NCI-H2196 treated with DMSO at 0.1 percent for 48 hours (cell line): ENCODE results near the gene AGPAT3.

ENCODE experiments used
- DNase-seq: peaks from one replicate; lab custom pipeline; 2025; ENCODE audit not compliant: unreplicated experiment; lab: John Stamatoyannopoulos, UW

Gene AGPAT3

GRCh38 chr21:43988506-43989230 is 123.6 kb downstream of the AGPAT3 start:
- DNase-seq, result no peak

DNA sequence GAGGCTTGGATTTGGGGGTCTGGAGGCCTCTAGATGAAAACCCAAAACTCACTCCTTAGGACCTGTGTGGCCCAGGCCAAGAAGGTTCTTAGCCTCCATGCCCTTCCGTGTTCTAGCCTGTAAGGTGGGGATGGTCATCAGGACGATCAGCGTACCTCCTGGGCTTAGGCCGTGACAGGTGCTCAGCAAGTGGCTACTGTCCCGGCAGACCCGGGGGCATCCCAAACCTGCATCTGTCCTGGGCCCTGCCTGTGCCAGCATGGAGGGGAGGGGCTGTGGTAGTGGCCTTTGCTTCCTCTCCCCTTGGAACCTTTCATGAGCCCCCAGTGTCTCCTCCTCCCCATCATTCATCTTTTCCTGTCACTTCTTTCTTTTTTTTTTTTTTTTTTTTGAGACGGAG is 124.4 kb downstream of the AGPAT3 start:
- DNase-seq, result no peak

DNA sequence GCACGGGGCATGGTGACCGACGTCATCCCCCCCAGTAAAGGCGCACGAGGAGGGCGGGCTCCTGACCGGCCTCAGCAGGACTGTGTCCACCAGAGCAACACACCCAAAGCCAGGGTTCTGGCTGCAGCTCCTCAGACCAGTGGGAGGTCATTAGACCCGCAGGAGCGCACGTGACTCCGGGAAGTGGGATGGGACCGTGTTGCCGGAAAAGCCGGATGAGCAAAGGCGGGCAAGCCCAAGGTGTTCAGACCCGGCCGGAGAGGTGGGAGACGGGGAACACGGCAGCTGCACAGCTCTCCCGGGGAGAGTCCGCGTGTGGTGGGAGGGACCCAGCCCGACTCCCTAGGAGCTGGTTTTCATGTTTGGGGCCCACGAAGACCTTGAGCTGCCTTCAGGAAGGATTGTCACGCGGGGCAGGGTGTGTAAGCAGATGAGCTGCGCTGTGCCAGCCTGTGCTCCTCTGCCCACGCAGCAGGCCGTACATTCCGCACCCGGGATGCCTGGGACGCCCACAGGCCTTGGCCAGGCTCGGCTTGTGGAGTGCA is 126.5 kb downstream of the AGPAT3 start:
- DNase-seq, result no peak

GRCh38 chr21:43992121-43992520 is 127.1 kb downstream of the AGPAT3 start:
- DNase-seq, result no peak

DNA sequence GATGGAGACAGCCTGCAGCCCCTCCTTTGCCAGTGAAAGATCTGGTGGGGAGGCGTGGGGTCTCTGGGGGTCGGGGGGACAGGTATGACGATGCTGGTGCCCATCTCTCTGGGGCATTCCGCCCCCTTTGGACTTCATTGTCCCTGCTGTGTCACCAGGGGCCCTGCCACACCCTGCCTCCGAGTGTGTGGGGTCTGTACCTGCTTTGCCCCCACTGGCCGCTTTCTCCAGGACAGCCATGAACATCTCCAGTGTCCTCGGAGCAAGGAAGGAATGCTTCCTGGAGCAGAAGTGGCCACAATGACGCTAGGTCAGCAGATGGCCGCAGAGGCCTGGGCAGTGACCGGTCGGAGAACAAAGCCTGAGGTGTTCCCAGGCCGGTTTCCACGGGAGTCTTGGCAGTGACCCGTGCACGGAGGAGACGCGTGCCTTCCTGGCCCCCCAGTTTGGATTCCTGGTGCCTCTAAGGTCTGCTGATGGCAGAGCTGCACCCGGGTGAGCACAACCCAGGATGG is 128.5 kb downstream of the AGPAT3 start:
- no peak for DNase-seq

DNA sequence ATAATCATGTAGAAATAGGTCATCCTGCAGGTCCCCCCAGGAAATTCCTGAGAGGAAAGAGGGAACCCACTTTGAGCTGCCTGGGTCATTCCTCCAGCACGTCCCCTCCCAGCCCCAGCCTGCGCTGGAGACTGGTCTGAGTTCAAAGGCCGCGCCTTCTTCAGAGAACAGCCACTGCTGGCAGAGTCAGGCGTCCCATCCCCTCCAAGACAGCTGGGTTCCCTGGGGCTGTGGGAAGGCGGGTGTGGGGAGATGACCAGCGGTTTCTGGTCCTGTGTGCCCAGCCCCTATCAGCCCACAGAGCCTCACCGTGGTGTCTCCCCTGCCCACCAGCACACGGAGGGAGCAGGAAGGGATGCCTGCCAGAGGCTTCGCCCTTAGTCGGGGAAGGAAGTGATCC is 129.1 kb downstream of the AGPAT3 start:
- no peak for DNase-seq

GRCh38 chr21:43994646-43995045 is 129.6 kb downstream of the AGPAT3 start:
- DNase-seq, result no peak

DNA sequence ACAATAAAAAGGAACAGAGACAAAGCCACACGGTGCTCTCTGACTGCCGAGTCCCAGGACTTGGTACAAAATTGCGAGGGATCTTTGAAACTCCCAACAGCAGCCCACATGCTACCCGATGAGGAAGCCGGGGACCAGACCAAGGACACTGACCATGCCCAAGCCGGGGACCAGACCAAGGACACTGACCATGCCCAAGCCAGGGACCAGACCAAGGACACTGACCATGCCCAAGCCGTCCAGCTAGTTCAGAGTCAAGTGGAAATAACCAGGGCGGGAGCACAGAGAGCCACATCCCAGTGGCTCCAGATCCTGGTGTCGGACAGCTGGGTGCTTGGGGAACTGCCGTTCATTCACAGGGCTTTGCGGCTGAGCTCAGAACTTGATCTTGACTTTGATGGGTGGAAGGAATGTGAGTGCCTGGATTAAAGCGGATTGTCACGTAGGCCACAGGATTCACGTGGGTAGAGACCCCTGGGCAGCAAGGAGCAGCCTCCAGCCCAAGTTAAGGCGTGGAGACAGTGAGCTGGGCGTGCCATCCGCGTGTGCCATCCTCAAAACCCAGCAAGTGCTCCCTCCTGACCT is 130.6 kb downstream of the AGPAT3 start:
- DNase-seq, result no peak

GRCh38 chr21:43997766-43998742 is 133.0 kb downstream of the AGPAT3 start:
- no peak for DNase-seq

- DNase-seq, result no peak
Observed at GRCh38 chr21:44000360-44000759, 135.3 kb downstream of the AGPAT3 start.

DNA sequence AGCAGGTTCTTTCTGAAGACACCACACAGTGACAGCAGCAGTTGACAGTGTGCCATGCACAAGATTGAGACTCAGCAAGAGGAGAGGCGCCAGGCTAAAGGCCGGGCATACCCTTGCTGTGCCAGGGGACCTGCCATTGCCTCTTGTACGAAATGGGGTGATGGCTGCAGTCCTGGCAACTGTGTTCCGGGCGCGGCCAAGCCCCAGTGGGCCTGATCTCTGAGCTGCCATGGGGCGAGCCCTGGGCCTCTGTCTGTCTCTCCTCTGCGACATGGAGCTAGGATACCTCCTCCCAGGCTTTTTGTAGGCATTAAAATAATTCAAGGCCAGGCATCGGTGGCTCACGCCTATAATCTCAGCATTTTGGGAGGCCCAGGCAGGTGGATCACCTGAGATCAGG is 137.5 kb downstream of the AGPAT3 start:
- DNase-seq, result no peak

- no peak for DNase-seq
Observed at GRCh38 chr21:44003307-44003966, 138.4 kb downstream of the AGPAT3 start.

DNA sequence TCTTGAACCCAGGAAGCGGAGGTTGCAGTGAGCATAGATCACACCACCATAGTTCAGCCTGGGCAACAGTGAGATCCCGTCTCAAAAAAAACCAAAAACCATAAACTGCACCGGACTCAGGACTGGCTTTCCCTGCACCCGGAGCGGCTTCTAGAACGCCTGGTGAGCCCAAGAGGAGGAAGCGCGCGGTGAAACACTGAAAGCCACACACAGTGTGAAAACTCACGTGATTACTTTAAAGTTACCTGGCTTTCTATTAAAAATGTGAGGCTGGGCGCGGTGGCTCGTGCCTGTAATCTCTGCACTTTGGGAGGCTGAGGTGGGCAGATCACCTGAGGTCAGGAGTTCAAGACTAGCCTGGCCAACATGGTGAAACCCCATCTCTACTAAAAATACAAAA is 140.0 kb downstream of the AGPAT3 start:
- DNase-seq, result no peak

- DNase-seq, result no peak
Observed at GRCh38 chr21:44005593-44005992, 140.6 kb downstream of the AGPAT3 start.

GRCh38 chr21:44006017-44006619 is 141.1 kb downstream of the AGPAT3 start:
- no peak for DNase-seq

DNA sequence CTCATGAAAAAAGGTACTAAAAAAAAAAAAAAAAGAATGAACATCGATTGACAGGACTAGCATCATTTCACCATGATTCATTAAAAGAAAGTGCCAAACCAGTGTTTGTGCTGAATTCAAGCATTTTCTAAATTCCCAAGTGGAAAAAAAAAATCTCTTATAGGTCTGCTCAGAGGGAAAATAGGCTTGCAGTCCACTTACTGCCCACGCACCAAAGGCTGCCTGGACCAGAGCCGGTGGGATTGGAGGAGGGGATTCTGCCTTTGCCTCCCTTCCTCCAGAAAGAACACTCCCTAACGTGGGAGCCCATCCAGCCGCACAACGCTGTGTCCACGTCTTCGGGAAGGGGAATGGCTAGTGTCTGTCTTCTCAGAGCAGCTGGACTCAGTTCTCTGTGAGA is 141.6 kb downstream of the AGPAT3 start:
- no peak for DNase-seq

DNA sequence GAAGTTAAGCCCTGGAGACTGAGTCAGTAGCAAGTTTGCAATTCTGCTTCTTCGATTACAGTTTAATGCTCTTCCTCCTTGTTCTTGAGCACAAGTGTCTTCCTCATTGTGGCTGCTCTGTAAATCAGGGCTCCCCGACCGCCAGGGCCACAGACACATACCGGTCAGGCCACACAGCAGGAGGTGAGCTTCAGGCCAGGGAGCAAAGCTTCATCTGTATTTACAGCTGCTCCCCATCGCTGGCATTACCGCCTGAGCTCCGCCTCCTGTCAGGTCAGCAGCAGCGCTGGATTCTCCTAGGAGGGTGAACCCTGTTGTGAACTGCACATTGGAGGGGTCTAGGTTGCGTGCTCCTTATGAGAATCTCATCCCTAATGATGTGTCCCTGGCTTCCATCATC is 145.4 kb downstream of the AGPAT3 start:
- DNase-seq, result no peak

DNA sequence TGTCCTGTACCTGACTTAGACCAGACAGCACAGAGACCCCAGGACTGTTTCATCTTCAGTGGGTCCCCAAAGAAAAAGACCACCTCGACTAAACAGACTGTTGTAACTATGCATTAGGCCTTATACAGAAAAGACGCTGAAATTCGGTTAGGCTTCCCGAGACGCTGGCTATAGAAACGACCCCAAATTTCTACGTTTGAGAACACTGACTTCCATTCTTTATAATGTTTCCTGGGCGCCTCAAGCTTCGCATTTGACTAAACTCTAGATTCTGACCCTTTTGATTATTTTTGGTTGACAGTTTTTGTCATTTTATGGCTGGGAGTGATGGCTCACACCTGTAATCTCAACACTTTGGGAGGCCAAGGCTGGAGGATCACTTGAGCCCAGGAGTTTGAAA is 146.1 kb downstream of the AGPAT3 start:
- no peak for DNase-seq

DNA sequence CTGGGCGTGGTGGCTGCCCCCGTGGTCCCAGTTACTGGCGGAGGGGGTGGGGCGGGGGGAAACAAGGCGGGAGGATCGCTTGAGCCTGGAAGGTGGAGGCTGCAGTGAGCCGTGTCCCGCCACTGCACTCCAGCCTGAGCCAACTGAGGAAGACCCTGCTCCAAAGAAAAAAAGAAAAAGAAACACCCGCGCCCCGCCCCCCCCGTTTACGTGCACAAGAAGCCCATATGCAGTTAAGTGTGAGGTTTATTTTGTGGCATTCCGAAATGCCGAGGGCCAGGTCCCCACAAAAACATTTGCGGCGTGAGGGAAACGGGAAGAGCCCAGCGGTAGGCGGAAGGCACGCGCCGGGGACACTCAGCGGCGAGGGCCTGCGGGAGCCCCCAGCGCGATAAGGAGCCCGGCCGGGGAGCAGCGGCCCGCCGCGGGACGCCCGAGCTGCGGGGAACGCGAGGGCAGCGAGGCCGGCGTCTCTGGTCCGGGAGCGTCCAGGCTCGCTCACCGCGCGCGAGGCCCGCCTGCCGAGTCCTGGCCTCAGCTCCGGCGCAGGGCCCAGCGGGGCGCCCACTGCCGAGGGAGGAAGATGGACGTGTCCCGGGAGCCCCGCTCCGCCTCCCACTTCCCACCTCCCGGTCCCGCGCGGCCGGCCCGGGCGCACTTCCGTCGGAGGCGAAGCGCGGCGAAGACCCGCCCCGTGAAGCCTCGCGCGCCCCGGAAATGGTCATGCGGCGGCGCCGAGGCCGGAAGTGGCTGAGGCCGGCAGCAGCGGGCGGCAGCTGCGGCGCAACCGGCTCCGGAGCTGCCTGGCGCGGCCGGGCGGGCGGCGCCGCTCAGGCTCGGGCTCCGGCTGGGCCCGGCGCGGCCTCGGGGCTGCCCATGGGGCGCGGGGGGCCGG is 146.8 kb downstream of the AGPAT3 start, which contains the start of gene TRAPPC10:
TSS of gene TRAPPC10 (plus strand) at position 731 of the 895 bp plus-strand sequence. CDS start 185 bp downstream, outside the sequence.
- peak; percentile 73 for DNase-seq
